T follicular helper cell (primary cell): ENCODE results near the gene CPNE1.
A peak's percentile ranks its signal among the peaks of the same experiment; 100 is the strongest.

Source experiments
- DNase-seq: peaks from one replicate; pipeline ENCODE4 v3.0.0-alpha.2; 2020; ENCODE audit warnings: low read depth

Gene CPNE1

GRCh38 chr20:35620818-35621559, 43.7 kb downstream of the CPNE1 start:
- no peak for DNase-seq

- peak; percentile 53 for DNase-seq
These were observed 45.3 kb downstream of the CPNE1 start for GRCh38 chr20:35619196-35620095.

- DNase-seq, result no peak
These were observed 46.2 kb downstream of the CPNE1 start for GRCh38 chr20:35618263-35619131.

GRCh38 chr20:35617397-35618262, 47.1 kb downstream of the CPNE1 start:
- peak; percentile 13 for DNase-seq

GRCh38 chr20:35616465-35617396, 48.0 kb downstream of the CPNE1 start:
- peak; percentile 45 for DNase-seq

GRCh38 chr20:35615667-35616464, 48.8 kb downstream of the CPNE1 start, which contains the start of gene SPAG4:
Gene SPAG4 (plus strand): TSS chr20:35615829. CDS start chr20:35616004, 175 bp downstream.
- DNase-seq, result peak; percentile 100

- DNase-seq, result no peak
These were observed 53.2 kb downstream of the CPNE1 start for GRCh38 chr20:35611482-35611881.

- DNase-seq, result no peak
These were observed 53.8 kb downstream of the CPNE1 start for GRCh38 chr20:35610833-35611427.

- no peak for DNase-seq
These were observed 57.5 kb downstream of the CPNE1 start for GRCh38 chr20:35607003-35607735.

GRCh38 chr20:35606127-35606526, 58.6 kb downstream of the CPNE1 start:
- no peak for DNase-seq

- no peak for DNase-seq
These were observed 60.3 kb downstream of the CPNE1 start for GRCh38 chr20:35604449-35604747.

- DNase-seq, result no peak
These were observed 60.8 kb downstream of the CPNE1 start for GRCh38 chr20:35603695-35604448.

- DNase-seq, result no peak
These were observed 61.7 kb downstream of the CPNE1 start for GRCh38 chr20:35602851-35603495.

GRCh38 chr20:35601990-35602389, 62.7 kb downstream of the CPNE1 start:
- DNase-seq, result no peak

- DNase-seq, result peak; percentile 73
These were observed 63.4 kb downstream of the CPNE1 start for GRCh38 chr20:35600993-35601973.
